Glomerular visceral epithelial cell (primary cell): ENCODE results near the gene TUB.

Experiments
- DNase-seq: peaks from one replicate; pipeline ENCODE4 v3.0.0-alpha.2; 2016; ENCODE audit errors: extremely low spot score

TUB gene

GRCh38 chr11:8105133-8105532 lies 24.1 kb downstream of the TUB start:
- no peak for DNase-seq

GRCh38 chr11:8105666-8106065 lies 24.7 kb downstream of the TUB start:
- DNase-seq: no peak

- DNase-seq: no peak
Observed at GRCh38 chr11:8106679-8107078, 25.7 kb downstream of the TUB start.

GRCh38 chr11:8107642-8108041 lies 26.6 kb downstream of the TUB start:
- DNase-seq: no peak

- no peak for DNase-seq
Observed at GRCh38 chr11:8108421-8108820, 27.4 kb downstream of the TUB start.

- DNase-seq: no peak
Observed at GRCh38 chr11:8109675-8110074, 28.7 kb downstream of the TUB start.

- DNase-seq: no peak
Observed at GRCh38 chr11:8110396-8110795, 29.4 kb downstream of the TUB start.

GRCh38 chr11:8111636-8112035 lies 30.6 kb downstream of the TUB start:
- no peak for DNase-seq

GRCh38 chr11:8122173-8122764 lies 41.3 kb downstream of the TUB start:
- DNase-seq: no peak

- no peak for DNase-seq
Observed at GRCh38 chr11:8126649-8127289, 45.8 kb downstream of the TUB start.

- DNase-seq: no peak
Observed at GRCh38 chr11:8127447-8127846, 46.4 kb downstream of the TUB start.

- no peak for DNase-seq
Observed at GRCh38 chr11:8138526-8138925, 57.5 kb downstream of the TUB start.

GRCh38 chr11:8149726-8150125 lies 68.7 kb downstream of the TUB start:
- no peak for DNase-seq
